Thoracic aorta (tissue), 2 donors: Measurements from ENCODE around the gene FHIT. TPM values are rescaled to one million over a fixed set of nuclear protein-coding genes. Genes with fewer than 3 reads are reported as not detected.

ENCODE experiments used
- ATAC-seq: fragments of 150-250 bp; one replicate; pipeline ENCODE4 v1.8.0; 2017; ENCODE audit warnings: low read depth; ENCODE audit not compliant: insufficient number of reproducible peaks, low FRiP score
- DNase-seq: peaks from one replicate; pipeline ENCODE4 v3.0.0-alpha.2; 2020; ENCODE audit warnings: low spot score
- H3K27ac ChIP-seq, 2 donors: fragments of 200-600 bp; sonication (generic); 1 replicate in 1 of 2; 2 replicates in 1 of 2; pipeline ENCODE4 v1.5.1; 2016; ENCODE audit warnings: mild to moderate bottlenecking in 2 of 2, moderate library complexity in 2 of 2
- H3K27me3 ChIP-seq: fragments of 200-600 bp; sonication (generic); replicated peaks from 2 replicates; pipeline ENCODE4 v1.6.0; 2016; ENCODE audit warnings: mild to moderate bottlenecking; ENCODE audit not compliant: insufficient read depth
- H3K36me3 ChIP-seq: fragments of 200-600 bp; sonication (generic); one replicate; pipeline ENCODE4 v1.5.1; 2016
- H3K4me1 ChIP-seq, 2 donors: fragments of 200-600 bp; sonication (generic); 1 replicate in 1 of 2; 2 replicates in 1 of 2; pipeline versions ENCODE4 v1.5.1 to v1.6.0; 2016; ENCODE audit warnings: low read depth in 2 of 2, mild to moderate bottlenecking in 1 of 2; ENCODE audit not compliant: control insufficient read depth in 1 of 2
- H3K4me3 ChIP-seq: fragments of 200-600 bp; sonication (generic); 2 replicates; pipeline ENCODE4 v1.5.1; 2016; ENCODE audit warnings: mild to moderate bottlenecking
- H3K9me3 ChIP-seq: fragments of 200-600 bp; sonication (generic); 2 replicates; pipeline ENCODE4 v1.5.1; 2016
- CTCF ChIP-seq: fragments of 200-600 bp; sonication (generic); IDR thresholded peaks from one replicate; pipeline ENCODE4 v1.5.1; 2019; ENCODE audit warnings: antibody characterized with exemption
- total RNA-seq, 2 donors: library from RNA; depleted of rRNA; stranded (reverse); fragments of >200 nt; gene quantifications; one replicate each; pipeline versions ENCODE4 v1.1.0 to v1.2.3, GENCODE V29; 2016

The FHIT gene
- total RNA-seq, 2 donors from 2014 or later = 2.0 to 2.3 TPM

DNA sequence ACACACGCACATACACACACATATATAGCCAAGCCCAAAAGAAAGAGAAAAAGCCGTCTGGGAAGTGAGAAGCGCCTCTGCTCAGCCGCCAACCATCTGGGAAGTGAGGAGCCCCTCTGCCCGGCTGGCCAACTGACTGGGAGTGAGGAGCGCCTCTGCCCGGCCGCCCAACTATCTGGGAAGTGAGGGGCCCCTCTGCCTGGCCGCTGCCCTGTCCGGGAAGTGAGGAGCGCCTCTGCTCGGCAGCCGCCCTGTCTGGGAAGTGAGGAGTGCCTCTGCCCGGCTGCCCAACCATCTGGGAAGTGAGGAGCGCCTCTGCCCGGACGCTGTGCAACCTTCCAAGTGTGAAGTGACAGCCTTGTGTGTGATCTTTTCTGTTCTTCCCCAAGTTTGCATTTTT, 49.2 kb downstream of the FHIT start:
- Histone ChIP-seq H3K9me3 (no peaks in the 10 kb centered on the region), H3K27ac (no peak overlapping the region), H3K4me1 (no peaks in the 10 kb centered on the region), H3K4me3 (no peak overlapping the region), H3K36me3 (no peaks in the 10 kb centered on the region), H3K27me3 (no peaks in the 10 kb centered on the region)
- TF ChIP-seq CTCF = no peak
- DNase-seq (no peak), ATAC-seq (no peak)

GRCh38 chr3:61201071-61201470, 50.2 kb downstream of the FHIT start:
- Histone ChIP-seq H3K27ac (no peak overlapping the region), H3K4me3 (no peak overlapping the region), H3K9me3 (no peaks in the 10 kb centered on the region), H3K4me1 (no peaks in the 10 kb centered on the region), H3K36me3 (no peaks in the 10 kb centered on the region), H3K27me3 (no peaks in the 10 kb centered on the region)
- ATAC-seq (no peak), DNase-seq (no peak)
- TF ChIP-seq CTCF = no peak

- ATAC-seq (no peak), DNase-seq (no peak)
- H3K4me1 ChIP-seq = no peaks in the 10 kb centered on the region
- H3K9me3 ChIP-seq = no peaks in the 10 kb centered on the region
- no peaks in the 10 kb centered on the region for H3K36me3 ChIP-seq
- no peak for TF ChIP-seq CTCF
- H3K27ac ChIP-seq = no peak overlapping the region
- H3K27me3 ChIP-seq = no peaks in the 10 kb centered on the region
- H3K4me3 ChIP-seq = no peak overlapping the region
These were observed 51.0 kb downstream of the FHIT start for GRCh38 chr3:61200270-61200669.

GRCh38 chr3:61199843-61200242, 51.4 kb downstream of the FHIT start:
- H3K27me3 ChIP-seq = no peaks in the 10 kb centered on the region
- DNase-seq (no peak), ATAC-seq (no peak)
- H3K4me1 ChIP-seq = no peaks in the 10 kb centered on the region
- no peak overlapping the region for H3K4me3 ChIP-seq
- H3K36me3 ChIP-seq = no peaks in the 10 kb centered on the region
- H3K9me3 ChIP-seq = no peaks in the 10 kb centered on the region
- no peak for TF ChIP-seq CTCF
- H3K27ac ChIP-seq = no peak overlapping the region

DNA sequence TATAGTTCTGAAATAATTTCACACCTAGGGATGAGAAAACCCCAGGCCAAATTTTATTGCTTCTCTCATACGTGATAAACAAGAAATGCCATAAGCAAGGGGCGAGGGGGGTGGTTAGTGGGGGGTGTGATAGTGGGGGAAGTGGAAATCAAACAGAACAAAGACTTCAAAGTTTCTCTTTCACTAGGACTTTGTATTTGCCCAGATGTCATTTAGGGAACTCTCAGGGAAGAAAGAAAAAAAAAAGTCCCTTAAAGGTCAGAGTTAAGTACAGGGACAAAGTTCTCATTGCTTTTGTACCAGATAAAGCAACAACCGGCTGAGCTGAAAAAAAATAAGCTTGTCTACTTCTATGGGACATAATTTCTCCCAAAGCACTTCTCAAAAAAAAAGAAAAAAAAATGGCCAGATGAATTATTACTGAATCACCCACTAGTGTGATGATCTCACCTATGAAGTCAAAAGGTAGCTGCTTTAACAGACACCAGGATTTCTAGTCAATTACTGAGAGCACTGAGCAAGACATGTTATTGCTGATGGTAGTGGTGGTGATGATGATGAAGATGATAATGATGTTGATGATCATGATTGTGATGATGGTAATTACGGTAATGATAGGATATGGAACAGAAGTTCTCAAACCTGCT, 56.2 kb downstream of the FHIT start:
- no peak for TF ChIP-seq CTCF
- Histone ChIP-seq H3K27ac (no peak overlapping the region), H3K4me3 (no peak overlapping the region), H3K4me1 (no peaks in the 10 kb centered on the region), H3K9me3 (no peaks in the 10 kb centered on the region), H3K36me3 (no peaks in the 10 kb centered on the region), H3K27me3 (no peaks in the 10 kb centered on the region)
- DNase-seq = no peak
- ATAC-seq = no peak
